SK-N-SH (cell line): ENCODE results near the gene IAPP.

Experiments
- MAX ChIP-seq: IDR thresholded peaks from 2 replicates; pipeline ENCODE4 v1.4.0; 2012; ENCODE audit warnings: low read depth
- MEF2A ChIP-seq: IDR thresholded peaks from 2 replicates; pipeline ENCODE4 v1.4.0; 2012; ENCODE audit warnings: low read depth, borderline replicate concordance
- USF1 ChIP-seq: IDR thresholded peaks from 2 replicates; pipeline ENCODE4 v1.4.0; 2012; ENCODE audit warnings: low read depth, borderline replicate concordance
- TF ChIP-seq, protein P1 (sequence below): fragments of 200-600 bp; sonication (generic); IDR thresholded peaks from 2 replicates; pipeline ENCODE4 v1.6.1; 2017; ENCODE audit warnings: antibody characterized with exemption, mild to moderate bottlenecking, moderate library complexity

DNA sequence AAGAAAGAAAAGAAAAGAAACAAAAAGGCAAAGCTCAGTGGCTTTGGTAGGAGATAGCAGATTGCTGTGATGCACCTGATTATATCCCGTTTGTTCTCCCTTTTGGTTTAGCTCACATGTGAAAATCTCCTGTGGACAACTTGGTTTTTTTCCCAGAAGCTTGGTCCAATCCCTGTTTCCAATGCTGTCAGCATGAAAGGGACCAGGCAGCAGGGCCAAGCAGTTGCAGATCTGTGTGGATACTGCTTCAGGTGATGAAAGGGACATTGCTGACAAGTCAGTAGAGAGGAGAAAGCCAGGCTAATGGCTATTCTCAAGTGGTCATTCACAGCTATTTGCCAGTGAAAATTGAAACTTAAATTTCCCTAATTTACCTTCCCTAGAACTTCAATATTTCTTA, 19.2 kb upstream of the IAPP start:
- TF ChIP-seq, protein P1, sequence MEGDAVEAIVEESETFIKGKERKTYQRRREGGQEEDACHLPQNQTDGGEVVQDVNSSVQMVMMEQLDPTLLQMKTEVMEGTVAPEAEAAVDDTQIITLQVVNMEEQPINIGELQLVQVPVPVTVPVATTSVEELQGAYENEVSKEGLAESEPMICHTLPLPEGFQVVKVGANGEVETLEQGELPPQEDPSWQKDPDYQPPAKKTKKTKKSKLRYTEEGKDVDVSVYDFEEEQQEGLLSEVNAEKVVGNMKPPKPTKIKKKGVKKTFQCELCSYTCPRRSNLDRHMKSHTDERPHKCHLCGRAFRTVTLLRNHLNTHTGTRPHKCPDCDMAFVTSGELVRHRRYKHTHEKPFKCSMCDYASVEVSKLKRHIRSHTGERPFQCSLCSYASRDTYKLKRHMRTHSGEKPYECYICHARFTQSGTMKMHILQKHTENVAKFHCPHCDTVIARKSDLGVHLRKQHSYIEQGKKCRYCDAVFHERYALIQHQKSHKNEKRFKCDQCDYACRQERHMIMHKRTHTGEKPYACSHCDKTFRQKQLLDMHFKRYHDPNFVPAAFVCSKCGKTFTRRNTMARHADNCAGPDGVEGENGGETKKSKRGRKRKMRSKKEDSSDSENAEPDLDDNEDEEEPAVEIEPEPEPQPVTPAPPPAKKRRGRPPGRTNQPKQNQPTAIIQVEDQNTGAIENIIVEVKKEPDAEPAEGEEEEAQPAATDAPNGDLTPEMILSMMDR: no peak
- no peak for TF ChIP-seq MAX
- TF ChIP-seq MEF2A: no peak
- no peak for TF ChIP-seq USF1
